Right lung (tissue), 5 donors: Measurements from ENCODE around the gene STK32C. TPM values are rescaled to one million over a fixed set of nuclear protein-coding genes. Genes with fewer than 3 reads are reported as not detected.

Source experiments
- polyA plus RNA-seq, 5 donors: library from polyadenylated mRNA; unstranded; fragments of 120-200 nt; gene quantifications; one replicate each; pipeline versions ENCODE4 v1.2.1 to v1.2.3, GENCODE V29; 2013; ENCODE audit warnings: inconsistent platforms in 1 of 5, low replicate concordance in 1 of 5; ENCODE audit not compliant: insufficient read length in 5 of 5, insufficient read depth in 1 of 5

Gene STK32C
- polyA plus RNA-seq, 5 donors = 8.6 to 14.1 (median 10.5) TPM

Other genes starting within 250 kb of the STK32C start
- under 1 TPM; 0.23 to 0.43 (median 0.31) TPM for gene JAKMIP3, start 242.0 kb downstream of the STK32C start, polyA plus RNA-seq
- 10 to 100 TPM in 4 of 5 donors, 1 to 10 TPM in 1; 8.0 to 13.5 (median 12.4) TPM for gene DPYSL4, start 121.0 kb downstream of the STK32C start, polyA plus RNA-seq
- 10 to 100 TPM; 26.3 to 35.6 (median 33.5) TPM for gene LRRC27, start 24.2 kb upstream of the STK32C start, polyA plus RNA-seq
- gene PWWP2B, start 89.2 kb upstream of the STK32C start, polyA plus RNA-seq = 10 to 100 TPM in 3 of 5 donors, 1 to 10 TPM in 2; 6.1 to 18.4 (median 10.7) TPM
- 10 to 100 TPM; 27.7 to 41.7 (median 35.5) TPM for gene INPP5A, start 229.8 kb upstream of the STK32C start, polyA plus RNA-seq